Hematopoietic multipotent progenitor cell treated with erythropoietin and hydrocortisone succinate and interleukin-3 and kit ligand, for 15 days (in vitro differentiated cells): Measurements from ENCODE around the gene RPUSD1.
"Not testable (repeated sequence)": the region's sequence is repeated elsewhere in the genome, so short reads cannot be mapped to it uniquely, and the experiment has no call there.

Source experiments
- DNase-seq: peaks from one replicate; pipeline ENCODE4 v3.0.0-alpha.2; 2015; ENCODE audit warnings: low spot score

RPUSD1 gene

GRCh38 chr16:787978-788398 is at the start of gene RPUSD1:
TSS of gene RPUSD1 (minus strand) at chr16:788381. CDS start at chr16:787737, 644 bp downstream.
- no peak for DNase-seq

- not testable (repeated sequence) for DNase-seq
These were observed 48.6 kb upstream of the RPUSD1 start for GRCh38 chr16:836822-837221.

- DNase-seq, result no peak
These were observed 48.0 kb upstream of the RPUSD1 start for GRCh38 chr16:836221-836620.

- no peak for DNase-seq
These were observed 47.2 kb upstream of the RPUSD1 start for GRCh38 chr16:835373-835772.

GRCh38 chr16:833411-833810 is 45.2 kb upstream of the RPUSD1 start:
- DNase-seq, result no peak

GRCh38 chr16:832652-833336 is 44.6 kb upstream of the RPUSD1 start:
- no peak for DNase-seq

GRCh38 chr16:831571-832413 is 43.6 kb upstream of the RPUSD1 start:
- DNase-seq, result no peak

GRCh38 chr16:830871-831570 is 42.8 kb upstream of the RPUSD1 start:
- no peak for DNase-seq

GRCh38 chr16:830107-830870 is 42.1 kb upstream of the RPUSD1 start:
- no peak for DNase-seq

- DNase-seq, result no peak
These were observed 40.7 kb upstream of the RPUSD1 start for GRCh38 chr16:828891-829290.

GRCh38 chr16:827513-827912 is 39.3 kb upstream of the RPUSD1 start:
- DNase-seq, result no peak

- no peak for DNase-seq
These were observed 37.3 kb upstream of the RPUSD1 start for GRCh38 chr16:825341-826061.

- no peak for DNase-seq
These were observed 36.4 kb upstream of the RPUSD1 start for GRCh38 chr16:824601-825000.

GRCh38 chr16:824194-824593 is 36.0 kb upstream of the RPUSD1 start:
- DNase-seq, result no peak

- no peak for DNase-seq
These were observed 34.7 kb upstream of the RPUSD1 start for GRCh38 chr16:822909-823297.

- DNase-seq, result no peak
These were observed 34.2 kb upstream of the RPUSD1 start for GRCh38 chr16:822174-822908.

- DNase-seq, result no peak
These were observed 33.6 kb upstream of the RPUSD1 start for GRCh38 chr16:821751-822150.

- no peak for DNase-seq
These were observed 32.6 kb upstream of the RPUSD1 start for GRCh38 chr16:820748-821147.

GRCh38 chr16:820044-820408 is 31.8 kb upstream of the RPUSD1 start:
- DNase-seq, result not testable (repeated sequence)

GRCh38 chr16:819336-820043 is 31.3 kb upstream of the RPUSD1 start:
- DNase-seq, result no peak
